GM10847 (cell line): Measurements from ENCODE around the gene RSKR.

ENCODE experiments used
- POLR2A ChIP-seq: IDR thresholded peaks from 2 replicates; pipeline ENCODE4 v1.6.1; 2011; ENCODE audit not compliant: insufficient read length; ENCODE audit errors: extremely low read depth

The RSKR gene

DNA sequence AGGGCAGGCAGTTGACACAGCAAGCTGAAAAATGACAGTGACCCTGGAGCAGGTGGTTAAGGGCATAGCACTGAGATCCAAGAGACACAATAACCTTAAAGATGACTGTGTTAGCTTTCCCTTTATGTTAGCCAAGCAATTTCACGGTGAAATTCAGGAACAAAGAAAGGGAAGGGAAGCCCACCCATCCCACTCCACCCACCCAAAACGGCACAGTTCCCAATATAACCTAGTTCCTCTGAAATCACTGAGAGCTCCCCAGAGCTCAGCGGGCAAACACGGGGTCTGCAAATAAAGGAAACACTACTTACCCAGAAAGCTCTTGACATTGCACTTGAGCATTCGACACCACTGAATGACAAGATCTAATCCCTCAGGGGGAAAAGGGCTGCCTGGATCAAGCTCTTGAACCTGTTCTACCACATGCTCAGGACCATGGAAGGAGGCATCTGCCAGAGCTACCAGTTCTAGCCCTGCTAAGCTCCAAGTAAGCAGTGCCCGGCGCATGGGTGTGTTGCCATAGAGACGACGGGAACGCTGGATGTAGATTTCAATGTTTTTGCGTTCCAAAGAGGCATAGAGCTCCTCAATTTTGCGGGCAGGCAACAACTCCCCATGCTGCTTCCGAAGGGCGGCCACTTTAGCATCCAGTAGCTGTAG is 20.4 kb upstream of the RSKR start:
- TF ChIP-seq POLR2A, result no peak

DNA sequence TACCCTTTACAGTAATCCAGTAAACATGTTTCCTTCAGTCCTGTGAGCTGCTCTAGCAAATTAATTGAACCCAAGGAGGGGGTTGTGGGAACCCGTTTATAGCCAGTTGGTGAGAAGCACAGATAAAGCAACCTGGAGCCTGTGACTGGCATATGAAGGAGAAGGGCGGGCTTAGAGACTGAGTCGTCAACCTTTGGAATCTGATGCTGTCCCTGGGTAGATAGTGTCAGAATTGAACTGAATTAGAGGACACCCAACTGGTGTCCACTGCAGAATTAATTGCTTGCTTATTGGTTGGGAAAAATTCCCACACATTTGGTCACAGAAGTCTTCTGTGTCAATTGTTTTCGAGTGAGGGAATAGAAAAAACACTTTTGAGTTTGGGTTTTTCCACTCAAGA is 12.8 kb upstream of the RSKR start:
- no peak for TF ChIP-seq POLR2A

DNA sequence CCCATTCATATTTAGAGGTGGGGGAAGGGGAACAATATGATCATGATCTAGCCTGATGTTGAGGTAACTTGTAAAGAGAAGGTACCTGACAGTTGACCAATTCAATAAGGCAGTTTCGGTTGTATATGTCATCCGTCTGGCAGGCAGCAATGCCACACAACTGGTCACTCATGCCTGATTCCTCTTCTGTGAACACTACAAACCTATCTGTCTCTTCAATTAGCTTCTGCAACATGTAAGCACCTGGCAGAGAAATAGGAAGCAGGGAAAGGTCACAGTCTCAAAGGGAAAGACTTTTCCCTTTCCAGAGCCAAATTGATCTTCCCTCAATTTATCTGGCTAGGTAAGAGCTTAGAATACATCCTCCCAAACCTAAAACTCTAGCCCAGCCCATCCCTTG is 10.2 kb upstream of the RSKR start:
- no peak for TF ChIP-seq POLR2A

DNA sequence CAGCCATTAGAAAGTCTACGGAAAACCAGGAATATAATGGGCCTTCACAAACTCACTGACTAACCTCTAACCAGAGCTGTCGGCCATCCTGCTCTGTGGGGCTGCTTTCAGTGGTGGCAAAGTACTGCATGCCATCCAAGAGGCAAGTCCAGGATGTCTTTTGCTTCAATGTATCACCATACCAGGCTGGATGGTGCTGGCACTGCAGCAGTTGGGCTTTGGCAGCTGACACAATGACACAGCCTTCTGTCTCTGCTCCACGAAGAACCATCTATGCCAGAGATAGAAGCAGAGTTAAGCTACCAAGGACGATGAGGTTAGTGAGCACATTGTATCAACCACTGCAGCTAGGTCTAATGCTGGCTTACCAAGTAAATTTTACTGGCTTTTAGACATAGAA is 9.7 kb upstream of the RSKR start:
- TF ChIP-seq POLR2A, result no peak

DNA sequence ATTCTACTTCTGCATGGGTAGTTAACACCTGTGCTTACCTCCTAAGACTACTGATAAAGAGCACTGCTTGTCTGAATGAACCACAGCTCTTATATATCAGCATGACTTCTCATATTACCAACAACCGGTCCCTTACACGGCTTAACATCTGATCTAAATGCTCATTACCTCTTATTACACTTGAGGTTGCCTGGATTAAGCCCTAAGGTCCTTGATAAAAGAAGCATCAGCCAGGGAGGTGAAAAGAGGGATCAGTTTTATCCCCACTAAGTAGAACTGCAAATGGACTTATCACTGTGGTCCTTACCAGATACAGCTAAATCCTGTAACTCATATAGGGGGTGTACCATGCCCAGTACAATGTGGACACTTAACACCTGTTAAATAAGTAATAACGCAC is 8.2 kb upstream of the RSKR start:
- no peak for TF ChIP-seq POLR2A

DNA sequence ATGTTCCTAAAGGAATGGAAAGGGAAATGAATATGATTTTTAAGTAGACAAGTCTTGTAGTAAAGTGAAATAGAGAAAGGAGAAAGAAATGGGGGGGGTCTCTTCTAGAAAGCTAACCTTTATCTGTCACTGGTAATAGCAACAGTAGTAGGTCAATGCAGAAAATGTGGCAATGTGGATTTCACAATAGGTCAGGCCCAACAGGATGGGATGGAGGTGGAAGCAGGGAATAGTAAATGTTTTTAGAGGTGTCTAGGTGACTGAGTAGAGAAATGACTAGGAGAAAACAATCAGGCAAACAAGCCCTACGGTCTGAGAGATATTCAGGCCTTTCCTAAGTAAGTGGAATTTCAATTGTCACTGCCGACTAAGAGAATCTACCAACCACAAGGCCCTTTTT is 6.0 kb upstream of the RSKR start:
- TF ChIP-seq POLR2A, result no peak

DNA sequence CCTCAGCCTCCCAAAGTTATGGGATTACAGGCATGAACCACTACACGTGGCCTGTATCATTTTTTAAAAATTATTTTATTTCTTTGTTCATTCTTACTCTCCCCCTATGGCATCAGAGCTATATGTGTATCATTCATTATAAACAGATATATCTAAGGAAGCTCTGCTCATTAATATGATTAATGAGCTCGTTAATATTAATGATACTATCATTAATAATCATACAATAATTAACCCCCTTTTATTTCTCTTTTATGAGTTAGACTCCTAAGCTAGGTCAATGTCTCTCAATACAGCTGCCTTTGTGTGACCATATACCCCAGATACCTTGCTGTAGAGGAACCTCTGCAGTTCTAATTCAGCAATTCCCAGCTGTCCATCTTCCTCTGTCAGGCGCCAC is 4.5 kb upstream of the RSKR start:
- no peak for TF ChIP-seq POLR2A

DNA sequence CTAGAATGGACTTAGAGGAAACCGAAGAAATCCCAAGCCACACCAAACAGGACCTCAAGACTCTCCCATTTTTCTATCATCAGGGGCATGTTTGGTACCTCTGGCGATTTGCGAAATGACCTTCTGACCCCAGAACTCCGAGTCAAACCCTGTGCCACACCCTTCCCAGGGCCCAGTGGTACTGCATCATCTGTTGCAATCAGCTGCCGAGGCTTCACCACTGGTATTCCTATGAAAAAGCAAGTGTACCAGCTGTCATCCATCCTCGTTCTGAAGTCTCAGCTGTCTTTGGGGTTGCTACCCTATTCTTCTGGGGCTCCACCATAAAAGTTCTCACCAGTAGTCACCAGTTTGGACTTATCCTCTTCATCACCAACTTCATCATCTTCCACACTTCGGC is 2.3 kb upstream of the RSKR start:
- TF ChIP-seq POLR2A, result no peak

DNA sequence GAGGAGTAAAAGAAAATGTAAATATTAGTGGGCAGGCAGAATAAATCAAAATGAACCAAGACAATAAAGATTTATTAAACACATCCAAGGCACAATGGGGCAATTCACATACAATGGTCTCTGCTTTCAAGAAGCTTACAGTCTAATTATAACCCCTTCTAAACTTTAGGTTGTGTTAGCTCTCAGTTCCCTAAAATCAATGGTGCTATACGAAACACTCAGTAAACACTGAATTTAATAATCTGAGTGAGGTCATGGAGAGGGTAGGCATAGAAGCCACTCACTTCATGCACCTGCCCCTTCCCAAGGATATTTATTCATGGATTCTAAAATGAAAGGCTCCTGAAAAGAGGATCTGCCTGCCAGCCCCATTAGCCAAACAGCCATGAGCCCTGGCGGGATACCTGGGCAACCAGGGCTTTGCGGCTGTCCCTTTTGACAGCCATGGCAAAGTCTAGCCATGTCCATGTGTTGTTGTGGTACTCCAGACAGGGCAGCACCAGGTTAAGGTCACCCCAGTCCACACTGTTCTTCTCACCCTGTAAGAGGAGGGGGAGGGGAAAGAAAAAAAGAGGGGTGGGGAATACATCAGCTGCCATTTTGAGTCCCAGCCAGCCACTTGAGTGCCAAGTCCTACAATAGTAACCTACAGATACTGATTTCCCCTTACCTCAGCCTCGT is 1.4 kb upstream of the RSKR start:
- no peak for TF ChIP-seq POLR2A

DNA sequence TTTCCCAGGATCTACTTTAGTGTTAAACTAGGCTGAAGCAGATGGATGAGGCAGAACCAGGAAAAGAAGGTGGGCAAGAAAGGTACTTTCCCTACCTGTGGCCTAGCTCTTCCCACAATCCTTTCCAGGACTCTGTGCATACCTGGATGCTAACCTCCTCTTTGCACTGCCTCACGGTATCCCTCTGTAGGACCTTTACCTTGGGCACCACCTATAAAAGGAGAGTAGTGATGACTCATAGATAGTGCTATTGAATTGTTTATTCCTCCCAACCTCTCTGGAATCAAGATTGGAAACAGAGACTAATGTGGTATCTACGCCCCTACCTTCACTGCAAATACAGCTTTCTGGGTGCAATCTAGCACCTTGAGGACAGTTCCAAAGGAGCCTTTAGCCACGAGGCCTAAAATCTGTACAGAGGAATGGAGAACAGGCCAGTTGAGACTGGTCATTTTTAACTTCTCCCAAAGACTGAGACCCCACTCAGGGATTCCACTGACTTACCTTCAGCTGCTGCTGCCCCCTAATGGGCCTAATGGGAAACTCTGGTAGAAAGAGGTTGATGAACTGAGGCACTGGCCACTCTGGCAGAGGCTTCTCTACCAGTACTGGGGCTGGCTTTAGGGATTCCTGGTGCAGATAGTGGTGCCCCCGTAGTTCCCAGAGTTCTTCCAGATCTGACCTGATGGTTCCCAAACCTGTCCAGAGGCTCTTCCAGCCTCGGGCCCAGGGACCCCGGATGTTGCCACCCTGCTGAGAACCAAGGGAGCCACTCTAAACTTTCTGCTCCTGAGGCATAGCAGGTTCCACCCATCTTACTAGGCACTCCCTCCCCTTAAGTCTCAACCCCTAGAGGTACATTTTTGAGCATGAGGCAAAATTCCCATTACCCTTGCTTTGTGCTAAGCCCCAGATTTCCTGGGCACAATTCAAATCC is 781 bp downstream of the RSKR start:
- no peak for TF ChIP-seq POLR2A

DNA sequence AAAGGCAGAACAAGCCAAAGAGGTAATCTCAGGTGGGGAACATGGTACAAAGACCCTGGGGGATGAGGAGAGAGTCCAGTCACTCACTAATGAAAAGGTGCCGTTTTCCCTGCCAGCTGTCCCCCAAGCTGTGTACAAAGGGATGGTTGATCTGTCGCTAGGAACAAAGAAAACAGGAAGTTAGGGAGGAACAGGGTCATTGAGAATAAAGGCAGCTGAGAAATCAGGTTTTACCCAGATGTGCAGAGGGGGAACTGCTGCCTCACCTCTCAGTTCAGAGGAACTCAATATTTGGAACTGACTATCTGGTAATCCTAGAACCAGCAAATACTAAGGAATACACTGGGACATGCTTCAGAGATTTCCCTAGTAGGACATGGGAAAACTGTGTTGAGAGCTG is 1.5 kb downstream of the RSKR start:
- no peak for TF ChIP-seq POLR2A

DNA sequence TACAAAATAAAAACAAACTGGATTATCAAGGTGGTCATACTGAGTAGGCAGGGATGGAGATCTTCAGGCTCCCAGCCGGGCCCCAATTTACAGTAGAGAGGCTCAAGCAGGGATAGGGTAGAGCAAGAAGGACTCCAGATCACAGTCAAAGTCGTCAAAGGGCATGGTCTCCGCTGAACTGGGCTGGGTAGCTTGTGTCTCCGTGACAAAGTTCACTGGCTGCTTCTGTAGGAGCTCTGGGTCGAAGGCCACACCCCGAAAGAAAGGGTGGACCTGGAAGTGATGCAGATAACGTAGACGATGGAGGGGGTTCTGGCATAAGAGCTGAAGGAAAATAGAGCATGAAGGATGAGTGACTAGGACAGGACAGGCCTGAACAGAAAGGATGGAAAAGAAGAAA is 3.6 kb downstream of the RSKR start:
- no peak for TF ChIP-seq POLR2A

DNA sequence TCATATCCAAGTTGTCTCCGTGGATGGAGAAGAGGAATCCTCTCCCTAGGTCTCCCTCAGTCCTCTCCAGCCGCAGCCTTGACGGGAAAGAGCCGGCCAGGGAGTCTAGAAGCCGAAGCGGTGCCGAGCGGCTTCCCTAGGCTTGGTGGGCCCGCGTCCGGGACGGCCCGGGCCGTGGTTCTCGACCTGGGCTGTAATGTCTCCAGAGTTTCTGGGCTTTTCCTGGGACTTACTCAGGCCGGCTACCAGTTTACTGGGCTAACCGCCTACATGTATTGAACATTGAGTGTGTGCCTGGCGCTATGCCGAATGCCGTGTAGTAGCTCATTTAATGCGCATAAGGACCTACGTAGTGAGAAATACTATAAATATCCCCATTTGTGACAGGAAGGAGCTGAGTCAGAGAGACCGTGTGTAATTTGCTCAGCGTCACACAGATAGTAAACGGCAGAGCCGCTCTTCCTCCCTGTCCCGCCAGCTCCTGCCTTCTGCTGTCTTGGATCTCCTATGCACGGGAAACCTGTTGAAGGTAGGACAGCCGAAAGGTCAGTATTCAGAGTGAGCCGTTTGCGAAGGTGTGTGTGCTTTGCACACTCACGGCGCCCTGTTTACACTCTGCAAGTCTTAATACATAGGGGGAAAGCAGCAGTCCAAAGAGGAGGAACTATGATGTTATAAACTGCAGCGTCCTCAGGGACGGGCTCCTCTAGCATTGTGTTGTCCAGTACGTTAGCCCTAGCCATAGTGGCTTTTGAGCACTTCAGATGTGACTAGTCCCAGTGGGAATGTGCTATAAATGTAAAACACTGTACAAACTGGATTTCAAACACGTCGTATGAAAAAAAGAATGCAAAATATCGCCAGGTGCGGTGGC is 14.4 kb downstream of the RSKR start:
- no peak for TF ChIP-seq POLR2A

DNA sequence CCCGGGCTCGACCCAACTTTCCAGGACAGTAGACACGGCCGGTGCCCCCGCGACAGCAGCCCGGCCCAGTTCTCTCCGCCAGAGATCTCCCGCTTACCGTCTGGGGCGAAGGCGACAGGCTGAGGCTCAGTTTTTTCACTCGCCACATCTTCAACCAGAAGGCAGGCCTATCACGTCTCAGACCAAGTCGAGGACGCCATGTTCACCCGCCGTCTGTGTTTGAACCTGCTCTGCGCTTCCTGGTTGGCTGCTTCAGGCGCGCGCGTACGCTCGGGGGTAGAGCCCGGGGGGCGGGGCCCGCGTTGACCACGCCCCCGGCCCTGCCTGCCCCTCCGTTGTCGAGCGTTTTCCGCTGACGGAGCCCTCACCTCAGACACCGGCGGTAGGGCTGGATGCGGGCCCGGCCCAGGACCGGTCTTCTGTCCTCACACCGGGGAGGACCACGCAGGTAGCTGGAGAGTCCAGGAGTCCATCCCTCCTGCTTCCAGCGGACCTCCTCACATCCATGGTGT is 15.1 kb downstream of the RSKR start, which contains the start of gene SPAG5:
Gene SPAG5 (minus strand): TSS at position 227 of the 512 bp plus-strand sequence. CDS start 79 bp downstream, at position 148.
- peak; percentile 87 for TF ChIP-seq POLR2A

DNA sequence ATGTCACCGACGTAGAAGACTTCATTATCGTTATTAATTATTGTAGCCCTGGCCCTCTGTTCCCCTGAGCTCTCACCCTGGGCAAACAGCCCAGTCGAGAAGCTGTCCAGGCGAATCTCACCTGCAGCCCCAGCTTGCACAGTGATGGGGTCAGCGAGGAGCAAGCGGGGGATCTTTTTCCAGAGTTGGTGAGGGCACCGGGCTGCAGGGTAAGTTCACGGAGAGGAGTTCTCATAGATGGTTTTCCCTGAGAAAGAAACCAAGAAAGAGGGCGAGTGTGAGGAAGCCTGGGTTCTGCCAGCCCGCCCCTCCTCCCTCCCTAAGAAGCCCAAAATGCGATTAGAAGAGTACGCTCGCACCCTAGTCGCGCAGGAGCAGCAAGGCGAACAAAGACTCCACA is 15.6 kb downstream of the RSKR start:
- TF ChIP-seq POLR2A, result no peak
